GM12891 (cell line): ENCODE data around the gene ALS2.
"Not testable (repeated sequence)": the region's sequence is repeated elsewhere in the genome, so short reads cannot be mapped to it uniquely, and the experiment has no call there.

Source experiments
- DNase-seq: peaks from one replicate; pipeline ENCODE4 v3.0.0; 2011; ENCODE audit warnings: low spot score; ENCODE audit not compliant: insufficient read length
- FAIRE-seq: peaks from 2 replicates; lab custom pipeline; 2011; peaks lifted over from hg19 to GRCh38; lab: Jason Lieb, UNC
- PAX5 ChIP-seq: IDR thresholded peaks from 2 replicates; pipeline ENCODE4 v1.6.1; 2011; ENCODE audit warnings: low read length, moderate library complexity, mild to moderate bottlenecking; ENCODE audit not compliant: insufficient read depth, severe bottlenecking
- POLR2A ChIP-seq: IDR thresholded peaks from 2 replicates; pipeline ENCODE4 v1.6.1; 2011; ENCODE audit warnings: low read depth, low read length, control low read depth
- POLR2AphosphoS5 ChIP-seq: IDR thresholded peaks from 2 replicates; pipeline ENCODE4 v1.6.1; 2011; ENCODE audit warnings: low read depth, low read length, control low read depth
- POU2F2 ChIP-seq: IDR thresholded peaks from 2 replicates; pipeline ENCODE4 v1.6.1; 2011; ENCODE audit warnings: low read depth, mild to moderate bottlenecking, control low read depth, low read length, moderate library complexity
- SPI1 ChIP-seq: IDR thresholded peaks from 2 replicates; pipeline ENCODE4 v1.6.1; 2011; ENCODE audit warnings: low read depth, low read length, control low read depth
- TAF1 ChIP-seq: IDR thresholded peaks from 2 replicates; pipeline ENCODE4 v1.6.1; 2011; ENCODE audit warnings: low read depth, low read length, control low read depth

The ALS2 gene

GRCh38 chr2:201779901-201780673 lies 646 bp downstream of the ALS2 start:
- DNase-seq = no peak
- TF ChIP-seq SPI1 (no peak), POLR2AphosphoS5 (no peak)
- FAIRE-seq = no peak

GRCh38 chr2:201777869-201778268 lies 2.9 kb downstream of the ALS2 start:
- TF ChIP-seq PAX5 (no peak), POU2F2 (no peak), SPI1 (no peak), POLR2A (no peak)
- DNase-seq (no peak), FAIRE-seq (no peak)

DNA sequence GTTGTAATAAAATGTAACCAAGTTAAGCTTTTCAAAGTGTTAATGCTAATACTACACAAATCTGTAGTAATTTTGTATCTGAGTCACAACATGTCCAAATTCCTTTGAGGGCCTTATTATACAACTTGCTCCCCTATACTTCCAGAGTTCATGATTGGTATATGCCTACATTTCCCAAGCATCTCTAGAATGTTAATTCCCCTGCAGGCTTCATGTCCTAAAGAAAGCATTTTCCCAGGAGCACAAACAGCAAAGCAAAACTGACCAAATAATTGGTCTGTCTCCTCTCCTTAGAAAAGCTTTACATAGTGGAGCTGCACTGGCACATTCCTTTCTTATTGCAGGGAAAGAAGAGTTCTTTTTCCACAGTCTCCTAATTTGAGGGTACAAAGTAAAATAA lies 3.7 kb downstream of the ALS2 start:
- no peak for FAIRE-seq
- no peak for TF ChIP-seq POU2F2
- no peak for TF ChIP-seq SPI1
- no peak for TF ChIP-seq POLR2AphosphoS5
- no peak for TF ChIP-seq TAF1
- TF ChIP-seq PAX5 = no peak
- TF ChIP-seq POLR2A = no peak

DNA sequence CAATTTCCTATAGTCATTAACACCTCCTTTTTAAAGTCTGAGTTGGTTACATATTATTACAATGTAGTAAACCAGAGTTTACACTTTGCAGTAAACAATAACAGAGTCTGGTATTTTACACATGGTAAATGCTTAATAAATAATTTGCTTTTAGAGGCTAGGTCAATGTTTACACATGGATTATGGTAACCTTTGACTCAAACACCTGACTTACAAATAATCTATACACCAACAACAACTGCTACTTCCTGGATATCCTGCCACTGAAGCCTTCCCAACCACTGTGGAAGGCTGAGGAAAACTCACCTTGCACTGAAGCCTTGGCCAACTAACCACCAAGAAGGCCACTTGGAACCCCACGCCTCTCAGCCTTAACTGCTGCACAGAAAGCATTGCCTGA lies 5.4 kb downstream of the ALS2 start:
- FAIRE-seq = no peak
- no peak for TF ChIP-seq POLR2A
- TF ChIP-seq SPI1 = no peak
- TF ChIP-seq TAF1 = no peak
- no peak for TF ChIP-seq POU2F2
- TF ChIP-seq PAX5 = no peak
- no peak for TF ChIP-seq POLR2AphosphoS5

More for the DNA sequence above, 3.7 kb downstream of the ALS2 start:
- no peak for DNase-seq

DNA sequence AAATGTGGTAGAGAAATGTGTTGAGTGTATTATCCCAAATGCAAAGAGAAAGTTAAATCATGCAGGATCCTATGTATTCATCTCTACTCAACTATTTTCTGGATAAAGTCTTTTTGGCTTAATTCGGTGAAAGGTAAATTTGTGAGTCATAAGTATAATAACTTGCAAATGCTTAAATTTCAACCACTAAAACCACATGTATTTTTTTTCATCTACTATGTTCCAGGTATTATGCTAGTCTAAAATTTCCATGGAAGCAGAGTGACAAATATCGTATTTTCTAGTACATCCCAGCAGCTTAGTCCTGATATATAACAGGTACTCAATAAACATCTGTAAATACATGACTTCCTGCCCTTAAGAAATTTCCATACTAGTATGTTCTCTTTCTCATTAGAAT lies 6.2 kb downstream of the ALS2 start:
- no peak for DNase-seq
- TF ChIP-seq TAF1 (no peak), POLR2AphosphoS5 (no peak), POLR2A (no peak), POU2F2 (no peak), PAX5 (no peak), SPI1 (no peak)
- no peak for FAIRE-seq

More for the DNA sequence above, 5.4 kb downstream of the ALS2 start:
- no peak for DNase-seq

DNA sequence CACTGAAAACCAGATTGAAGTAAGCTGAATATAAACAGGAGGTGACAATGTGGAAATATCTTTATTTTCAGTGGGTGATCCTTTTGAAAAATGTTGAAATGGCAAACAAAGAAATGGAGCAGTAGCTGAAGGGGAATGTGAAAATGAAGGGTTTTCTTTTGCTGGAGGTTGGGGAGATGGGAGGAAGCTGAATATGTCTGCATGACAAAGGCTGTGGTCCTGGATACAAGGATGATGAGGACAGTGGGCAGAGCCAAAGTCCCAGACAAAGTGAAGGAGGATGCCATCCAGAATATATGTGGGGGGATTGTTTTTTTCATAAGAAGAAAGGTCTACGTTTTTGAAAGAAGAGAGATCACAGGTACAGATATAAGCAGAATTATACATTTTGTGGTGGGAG lies 6.7 kb downstream of the ALS2 start:
- FAIRE-seq (no peak), DNase-seq (no peak)
- TF ChIP-seq POLR2AphosphoS5 (no peak), POLR2A (no peak), PAX5 (no peak), TAF1 (no peak), SPI1 (no peak), POU2F2 (no peak)

DNA sequence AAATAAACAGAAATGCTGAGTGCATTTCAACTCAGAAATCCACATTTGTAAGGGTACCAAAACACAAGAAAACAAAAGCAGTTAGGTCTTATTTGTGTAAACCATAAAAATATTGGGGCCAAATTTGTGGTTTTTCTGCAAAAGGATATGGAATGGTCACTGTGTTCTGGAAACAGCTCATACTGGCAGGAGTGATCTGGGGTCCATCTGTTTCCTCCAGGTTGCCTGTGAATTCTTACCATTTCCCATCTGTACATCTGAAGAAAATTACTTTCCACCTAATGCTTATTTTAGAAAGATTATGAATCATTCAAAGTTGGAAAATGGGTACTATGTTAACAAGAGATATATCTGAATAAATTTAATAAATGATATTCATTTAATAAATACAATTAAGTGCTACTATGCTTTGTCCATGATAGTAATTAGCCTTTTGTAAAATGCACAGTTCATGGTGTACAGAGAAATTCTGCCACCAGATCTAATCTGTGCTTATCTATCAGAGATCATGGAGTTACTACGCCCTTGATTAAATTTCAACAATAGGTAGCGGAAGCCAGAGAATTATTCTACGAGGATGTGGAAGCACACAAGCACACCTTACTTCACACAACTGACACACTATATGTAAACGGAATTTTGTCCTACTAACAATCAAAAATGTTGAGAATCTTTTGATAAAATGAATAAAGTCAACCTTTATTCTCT lies 10.9 kb downstream of the ALS2 start:
- FAIRE-seq (no peak), DNase-seq (no peak)
- TF ChIP-seq POU2F2 = no peak

DNA sequence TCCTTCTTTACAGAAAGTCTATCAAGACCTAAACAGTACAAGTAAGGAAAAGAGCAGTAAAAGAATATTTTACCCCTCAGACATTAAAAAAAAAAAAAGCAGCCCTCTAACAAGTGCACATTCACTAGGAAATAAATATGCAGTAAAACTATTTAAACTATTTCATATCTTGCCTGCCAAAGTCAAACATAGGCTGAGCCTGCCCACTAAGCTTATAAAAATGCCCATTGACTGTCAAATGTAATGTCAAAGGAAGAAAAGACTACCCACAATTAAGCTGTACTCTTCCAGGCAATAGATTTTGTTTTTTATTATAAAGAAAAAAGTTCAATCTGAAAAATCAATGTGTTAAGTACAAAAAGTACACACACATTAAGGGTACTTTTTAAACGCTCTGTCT lies 11.8 kb downstream of the ALS2 start:
- no peak for DNase-seq
- TF ChIP-seq SPI1 (no peak), PAX5 (no peak), TAF1 (no peak), POU2F2 (no peak), POLR2AphosphoS5 (no peak), POLR2A (no peak)
- FAIRE-seq = no peak

GRCh38 chr2:201765799-201766198 lies 14.9 kb downstream of the ALS2 start:
- no peak for TF ChIP-seq POLR2AphosphoS5
- no peak for TF ChIP-seq POU2F2
- TF ChIP-seq PAX5 = no peak
- no peak for TF ChIP-seq TAF1
- no peak for TF ChIP-seq POLR2A
- TF ChIP-seq SPI1 = no peak
- no peak for DNase-seq
- FAIRE-seq = no peak

DNA sequence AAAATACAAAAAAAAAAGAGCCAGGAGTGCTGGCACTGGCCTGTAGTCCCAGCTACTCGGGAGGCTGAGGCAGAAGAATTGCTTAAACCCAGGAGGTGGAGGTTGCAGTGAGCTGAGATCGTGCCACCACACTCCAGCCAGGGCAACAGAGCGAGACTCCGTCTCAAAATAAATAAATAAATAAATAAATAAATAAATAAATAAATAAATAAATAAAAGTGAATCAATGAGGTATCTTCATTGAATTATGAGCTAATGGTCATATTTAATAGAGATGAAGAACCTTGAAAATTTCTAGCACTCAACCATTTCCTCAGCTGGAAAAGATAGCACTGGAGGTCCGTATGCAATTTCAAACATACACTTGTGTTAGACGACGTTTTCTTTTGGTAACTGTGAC lies 16.3 kb downstream of the ALS2 start:
- FAIRE-seq, DNase-seq: not testable (repeated sequence)
